Lower leg skin (tissue), 4 donors: ENCODE results near the gene CAV1. TPM values are rescaled to one million over a fixed set of nuclear protein-coding genes. Genes with fewer than 3 reads are reported as not detected.

Experiments
- DNase-seq, 2 donors: peaks; one replicate each; pipeline ENCODE4 v3.0.0-alpha.2; 2019; ENCODE audit warnings: low spot score in 2 of 2
- H3K4me3 ChIP-seq: fragments of 200-600 bp; sonication (generic); 2 replicates; pipeline ENCODE4 v1.5.1; 2017; ENCODE audit warnings: mild to moderate bottlenecking, low read depth; ENCODE audit not compliant: poor library complexity, severe bottlenecking
- POLR2A ChIP-seq, 2 donors: fragments of 450-650 bp; IDR thresholded peaks; one replicate each; pipeline ENCODE4 v1.6.1; 2016 to 2017; ENCODE audit warnings: antibody characterized with exemption in 2 of 2, mild to moderate bottlenecking in 1 of 2, moderate library complexity in 1 of 2
- WGBS, 2 donors: methylation state at CpG; one replicate each; pipeline ENCODE4 v1.1.5; 2018; 5-methylcytosine and 5-hydroxymethylcytosine counted together
- intact Hi-C: fragments of 100-400 bp; cut with DNase I; formaldehyde crosslinking; loops from one replicate; pipeline ENCODE4 v1.15.0; 2023; ENCODE audit warnings: low total_unique reads
- total RNA-seq, 4 donors: library from RNA; depleted of rRNA; stranded (reverse); fragments of >200 nt; gene quantifications; one replicate each; pipeline ENCODE4 v1.1.0, GENCODE V29; 2016
- TF ChIP-seq, protein P1 (sequence below), 3 donors: fragments of 450-650 bp; IDR thresholded peaks; one replicate each; pipeline ENCODE4 v1.5.1; 2016; ENCODE audit warnings: antibody characterized with exemption in 3 of 3, mild to moderate bottlenecking in 3 of 3, moderate library complexity in 2 of 3

The CAV1 gene
- total RNA-seq, 4 donors from 2014 or later: 78.7 to 178 (median 139) TPM

DNA sequence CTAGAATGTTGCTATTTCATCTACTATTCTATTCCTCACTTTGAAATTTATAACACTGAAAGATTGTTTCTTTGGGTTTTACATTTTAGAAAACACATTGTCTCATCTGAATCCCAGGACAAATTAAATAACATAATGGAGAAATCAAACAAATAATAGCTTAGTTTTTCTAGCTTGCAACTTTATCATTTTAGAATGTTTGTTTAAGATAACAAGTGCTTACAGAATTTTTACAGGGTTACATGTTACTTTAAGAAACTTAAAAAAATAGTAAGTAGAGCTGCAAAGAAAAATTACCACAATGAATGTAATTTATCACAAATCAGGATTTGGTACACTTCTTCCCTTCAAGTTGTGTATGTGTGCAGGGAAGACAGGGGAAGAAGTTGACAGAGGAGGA lies 14.0 kb upstream of the CAV1 start:
- no peak for TF ChIP-seq POLR2A (IDR thresholded peaks at IDR 0.05)
- TF ChIP-seq, protein P1, sequence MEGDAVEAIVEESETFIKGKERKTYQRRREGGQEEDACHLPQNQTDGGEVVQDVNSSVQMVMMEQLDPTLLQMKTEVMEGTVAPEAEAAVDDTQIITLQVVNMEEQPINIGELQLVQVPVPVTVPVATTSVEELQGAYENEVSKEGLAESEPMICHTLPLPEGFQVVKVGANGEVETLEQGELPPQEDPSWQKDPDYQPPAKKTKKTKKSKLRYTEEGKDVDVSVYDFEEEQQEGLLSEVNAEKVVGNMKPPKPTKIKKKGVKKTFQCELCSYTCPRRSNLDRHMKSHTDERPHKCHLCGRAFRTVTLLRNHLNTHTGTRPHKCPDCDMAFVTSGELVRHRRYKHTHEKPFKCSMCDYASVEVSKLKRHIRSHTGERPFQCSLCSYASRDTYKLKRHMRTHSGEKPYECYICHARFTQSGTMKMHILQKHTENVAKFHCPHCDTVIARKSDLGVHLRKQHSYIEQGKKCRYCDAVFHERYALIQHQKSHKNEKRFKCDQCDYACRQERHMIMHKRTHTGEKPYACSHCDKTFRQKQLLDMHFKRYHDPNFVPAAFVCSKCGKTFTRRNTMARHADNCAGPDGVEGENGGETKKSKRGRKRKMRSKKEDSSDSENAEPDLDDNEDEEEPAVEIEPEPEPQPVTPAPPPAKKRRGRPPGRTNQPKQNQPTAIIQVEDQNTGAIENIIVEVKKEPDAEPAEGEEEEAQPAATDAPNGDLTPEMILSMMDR (IDR thresholded peaks at IDR 0.05): no peak
- intact Hi-C loops: no loop called here
- no peak overlapping the region for H3K4me3 ChIP-seq
- DNase-seq: no peak

DNA sequence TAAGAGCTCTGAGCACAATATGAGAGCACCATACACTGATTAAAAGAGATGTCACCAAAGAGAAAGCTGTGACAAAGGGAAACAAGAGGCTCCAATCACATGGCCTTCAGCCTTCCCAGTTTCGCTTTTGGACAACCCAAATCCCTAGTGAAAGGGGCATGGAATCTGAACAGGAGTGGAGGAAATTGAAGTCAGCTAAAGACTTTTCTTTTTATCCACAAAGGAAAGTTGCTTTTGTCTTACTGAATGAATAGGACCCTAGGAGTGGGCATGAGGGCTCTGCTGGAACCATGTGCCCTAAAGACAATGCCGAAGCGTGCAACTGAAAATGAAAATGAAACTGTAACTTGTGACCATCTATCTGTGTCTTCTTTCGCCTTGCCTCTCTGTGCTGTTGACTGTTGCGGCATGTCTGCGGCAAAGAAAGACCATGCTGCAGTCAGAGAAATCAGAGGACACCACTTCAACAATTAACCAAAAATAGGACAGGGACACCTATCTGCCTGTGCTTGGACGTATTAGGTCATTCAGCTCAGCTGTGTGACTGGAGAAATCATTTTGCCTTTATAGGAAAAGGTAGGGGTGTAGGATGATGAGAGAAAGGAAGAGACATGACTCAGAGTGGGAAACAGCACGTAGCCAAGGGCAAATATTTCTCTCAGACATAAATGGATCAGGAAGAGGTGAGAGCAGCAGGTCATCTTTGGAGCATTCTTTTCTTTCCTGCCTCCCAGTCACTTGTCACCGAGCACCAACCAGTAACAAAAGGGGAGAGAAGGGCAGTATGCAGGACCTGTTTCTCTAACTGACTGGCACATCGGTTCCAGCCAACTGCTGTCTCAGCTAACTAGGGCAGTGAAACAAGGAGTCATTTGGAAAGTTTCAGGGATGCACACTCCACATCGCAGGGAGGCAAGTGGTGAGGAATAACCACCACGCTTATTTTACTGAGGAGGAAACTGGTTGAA lies 13.0 kb upstream of the CAV1 start:
- TF ChIP-seq, protein P1 (IDR thresholded peaks at IDR 0.05): no peak
- no peak for TF ChIP-seq POLR2A (IDR thresholded peaks at IDR 0.05)
- no peak overlapping the region for H3K4me3 ChIP-seq
- intact Hi-C loops: no loop called here
- no peak for DNase-seq
- 41 to 48% methylated on average over 12 of the region's 12 CpGs for WGBS, 2 donors

DNA sequence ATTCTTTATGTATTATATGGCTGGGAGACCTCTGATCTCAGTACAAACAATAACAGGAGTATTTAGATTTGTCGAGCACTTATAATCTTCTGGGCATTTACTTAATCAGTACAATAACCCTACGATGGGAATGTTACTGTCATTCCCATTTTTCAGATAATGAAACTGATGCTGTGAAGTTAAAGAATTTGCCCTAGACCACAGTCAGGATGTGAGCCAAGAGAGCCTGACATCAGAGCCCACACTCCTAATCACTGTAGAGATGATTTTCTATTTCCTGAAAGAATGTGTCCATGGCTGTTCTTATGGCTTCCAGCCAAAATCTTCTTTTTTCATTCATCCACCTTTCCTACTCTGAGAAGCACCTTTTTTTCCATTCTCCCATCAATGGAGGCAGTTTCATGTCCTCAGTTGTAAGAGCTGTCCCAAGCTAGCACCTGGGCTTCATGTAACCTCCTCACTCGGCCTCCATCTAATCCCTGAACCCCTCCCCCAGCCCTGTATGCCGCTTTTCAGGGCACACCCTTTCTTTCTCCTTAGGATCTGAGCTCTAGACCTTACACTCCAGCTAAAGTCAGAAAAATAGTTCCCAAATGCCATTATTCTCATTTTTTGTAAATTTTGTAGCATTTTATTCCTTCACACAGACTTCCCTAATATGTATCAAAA lies 12.2 kb upstream of the CAV1 start:
- TF ChIP-seq POLR2A (IDR thresholded peaks at IDR 0.05): no peak
- no peak overlapping the region for H3K4me3 ChIP-seq
- WGBS, 2 donors: 67 to 69% methylated on average over 4 of the region's 4 CpGs
- no peak for DNase-seq
- intact Hi-C loops: no loop called here

DNA sequence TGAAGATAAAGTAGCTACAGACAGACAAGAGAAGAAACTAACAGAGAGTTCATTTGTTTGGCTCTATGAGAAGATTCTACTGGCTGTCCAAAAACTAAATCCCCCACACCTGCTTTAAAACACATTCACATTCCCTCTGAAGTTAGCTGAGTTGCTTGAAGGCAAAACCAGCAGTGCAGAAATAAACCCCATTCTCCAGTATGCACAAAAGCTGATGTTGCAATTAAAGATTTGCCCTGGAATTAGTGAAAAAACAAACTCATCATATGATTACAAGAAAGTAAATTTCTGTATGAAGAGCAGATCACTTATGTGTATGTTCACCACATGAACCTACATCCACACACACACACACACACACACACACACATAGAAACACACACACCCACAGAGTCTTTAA lies 9.3 kb upstream of the CAV1 start:
- DNase-seq: no peak
- no peak overlapping the region for H3K4me3 ChIP-seq
- TF ChIP-seq POLR2A (IDR thresholded peaks at IDR 0.05): no peak
- TF ChIP-seq, protein P1 (IDR thresholded peaks at IDR 0.05): no peak
- intact Hi-C loops: no loop called here

DNA sequence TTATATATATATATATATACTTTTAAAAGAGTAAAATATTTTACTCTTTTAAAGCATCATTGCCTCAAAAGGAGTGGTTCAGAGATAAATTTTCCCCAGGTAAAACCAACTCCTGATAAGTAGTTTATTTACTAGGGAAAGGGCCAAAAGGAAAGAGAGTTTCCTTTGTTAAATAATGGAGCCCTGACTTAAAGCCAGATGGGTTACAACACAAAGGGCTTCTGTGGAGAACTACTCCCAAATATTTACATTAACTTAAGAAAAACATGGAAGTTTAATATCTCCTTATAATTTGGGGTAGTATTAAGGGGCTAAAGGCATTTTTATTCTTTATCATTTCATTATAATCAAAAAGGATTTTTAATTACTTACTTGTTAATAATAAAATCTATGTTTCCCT lies 8.5 kb upstream of the CAV1 start:
- intact Hi-C loops: no loop called here
- no peak overlapping the region for H3K4me3 ChIP-seq
- no peak for DNase-seq
- TF ChIP-seq, protein P1 (IDR thresholded peaks at IDR 0.05): no peak
- TF ChIP-seq POLR2A (IDR thresholded peaks at IDR 0.05): no peak

DNA sequence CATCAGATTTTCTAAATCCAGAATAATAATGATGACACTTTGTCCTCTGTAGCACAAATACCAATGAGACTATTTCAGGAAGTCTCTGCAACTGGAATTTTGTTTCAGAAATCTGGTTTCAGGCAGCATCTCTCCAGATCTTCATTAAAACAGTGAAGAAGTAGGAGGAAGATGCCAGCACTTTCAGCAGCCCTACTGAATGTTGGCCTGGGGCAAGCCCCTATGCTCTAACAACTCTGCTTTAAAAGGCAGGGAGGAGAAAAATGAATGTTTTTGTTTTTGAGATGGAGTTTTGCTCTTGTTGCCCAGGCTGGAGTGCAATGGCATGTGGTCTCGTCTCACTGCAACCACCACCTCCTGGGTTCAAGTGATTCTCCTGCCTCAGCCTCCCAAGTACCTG lies 7.2 kb upstream of the CAV1 start:
- DNase-seq: no peak
- 92 to 94% methylated on average over 1 of the region's 1 CpG for WGBS, 2 donors
- intact Hi-C loops: no loop called here
- TF ChIP-seq POLR2A (IDR thresholded peaks at IDR 0.05): no peak
- TF ChIP-seq, protein P1 (IDR thresholded peaks at IDR 0.05): no peak
- H3K4me3 ChIP-seq: no peak overlapping the region
